Stimulated activated CD4-positive, alpha-beta T cell treated with anti-CD3 and anti-CD28 coated beads, Interleukin-15, amount 100 ng/mL, for 24 hours (primary cell): Measurements from ENCODE around the gene RANBP17.
"Not testable (repeated sequence)": the region's sequence is repeated elsewhere in the genome, so short reads cannot be mapped to it uniquely, and the experiment has no call there.

Experiments used
- DNase-seq: peaks from one replicate; pipeline ENCODE4 v3.0.0-alpha.2; 2020

Gene RANBP17

DNA sequence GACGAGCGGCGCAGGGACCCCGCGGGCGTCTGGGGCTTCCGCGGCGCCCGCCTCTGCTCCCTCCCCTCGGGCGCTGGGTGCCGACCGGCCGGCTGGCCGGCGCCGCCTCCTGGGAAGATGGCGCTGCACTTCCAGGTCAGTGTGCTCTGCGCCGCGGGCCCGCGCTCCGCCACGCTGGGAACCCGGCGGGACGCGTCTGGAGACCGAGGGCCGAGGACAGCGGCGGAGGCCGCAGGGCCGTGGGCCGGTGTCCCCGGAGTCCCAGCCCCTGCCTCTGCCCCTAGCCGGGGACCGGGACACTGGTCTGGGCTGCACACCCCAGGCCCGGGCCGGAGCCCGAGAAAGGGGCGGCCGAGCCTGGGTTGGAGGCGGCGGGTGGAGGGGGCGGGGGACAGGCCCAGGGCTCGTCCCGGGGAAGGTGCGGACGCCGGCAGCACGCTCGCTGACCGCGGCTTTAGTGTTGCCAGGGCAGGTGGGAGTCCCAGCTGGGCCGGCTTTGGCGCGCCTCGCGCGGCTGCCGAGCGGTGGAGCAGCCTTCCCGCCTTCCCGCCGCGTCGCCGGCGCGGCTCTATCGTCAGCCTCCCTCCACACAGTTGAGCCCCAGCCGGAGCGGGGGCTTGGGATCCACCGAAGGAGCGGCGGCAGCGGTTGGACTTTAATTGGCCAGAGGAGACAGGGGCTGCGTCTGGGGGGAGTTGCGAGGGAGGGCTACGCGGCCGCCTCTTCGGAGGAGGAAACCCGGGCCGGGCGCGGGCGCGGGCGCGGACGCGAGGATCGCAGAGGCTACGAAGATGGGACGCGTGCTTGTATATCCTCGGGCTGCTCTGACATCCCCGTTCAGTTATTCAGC lies at the start of gene RANBP17:
RANBP17 (plus strand) TSS at position 102 of the 850 bp plus-strand sequence.
- DNase-seq, result peak; percentile 8

- no peak for DNase-seq
These were observed 48.6 kb upstream of the RANBP17 start for GRCh38 chr5:170813231-170813630.

- DNase-seq, result no peak
These were observed 44.6 kb upstream of the RANBP17 start for GRCh38 chr5:170817195-170817594.

GRCh38 chr5:170818232-170818631 lies 43.6 kb upstream of the RANBP17 start:
- DNase-seq, result no peak

- no peak for DNase-seq
These were observed 42.0 kb upstream of the RANBP17 start for GRCh38 chr5:170819824-170820223.

GRCh38 chr5:170821257-170821800 lies 40.5 kb upstream of the RANBP17 start:
- no peak for DNase-seq

DNA sequence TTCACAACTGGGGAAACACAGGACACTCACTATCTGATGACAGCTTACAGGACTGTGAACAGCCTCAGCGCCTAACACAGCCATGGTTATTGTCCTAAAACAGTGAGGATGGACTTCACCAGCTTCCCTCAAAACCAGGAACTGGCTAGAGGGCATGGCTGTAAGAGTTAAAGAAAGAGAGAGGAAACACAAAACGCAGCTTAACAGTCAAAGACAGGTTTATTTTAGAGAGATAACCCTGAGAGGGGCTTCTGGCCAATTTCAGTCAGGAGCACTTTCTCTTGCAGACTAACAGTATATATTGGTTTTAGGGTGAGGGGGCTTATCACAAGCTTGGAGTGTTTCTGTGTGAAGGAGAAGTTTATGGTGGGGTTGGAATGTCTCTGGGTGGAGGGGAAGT lies 35.7 kb upstream of the RANBP17 start:
- DNase-seq, result no peak

DNA sequence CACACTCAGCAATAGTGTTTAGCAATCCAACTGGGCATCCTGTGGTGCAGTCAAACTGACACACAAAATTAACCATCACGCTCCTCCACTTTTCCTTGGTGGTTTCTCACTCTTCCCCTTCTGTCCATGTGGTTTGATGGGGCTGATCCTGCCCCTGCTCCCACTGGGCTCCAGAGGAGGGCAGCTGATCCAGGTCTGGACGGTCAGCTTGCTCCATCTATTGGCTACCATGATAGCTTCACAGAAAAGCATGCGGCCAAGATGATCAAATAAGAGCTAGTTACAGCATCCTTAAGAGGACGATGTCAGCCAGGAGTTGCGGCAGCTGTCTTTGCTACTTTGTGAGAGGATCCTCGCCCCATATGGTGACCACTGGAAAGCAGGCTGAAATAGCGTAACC lies 29.6 kb upstream of the RANBP17 start:
- DNase-seq, result no peak

DNA sequence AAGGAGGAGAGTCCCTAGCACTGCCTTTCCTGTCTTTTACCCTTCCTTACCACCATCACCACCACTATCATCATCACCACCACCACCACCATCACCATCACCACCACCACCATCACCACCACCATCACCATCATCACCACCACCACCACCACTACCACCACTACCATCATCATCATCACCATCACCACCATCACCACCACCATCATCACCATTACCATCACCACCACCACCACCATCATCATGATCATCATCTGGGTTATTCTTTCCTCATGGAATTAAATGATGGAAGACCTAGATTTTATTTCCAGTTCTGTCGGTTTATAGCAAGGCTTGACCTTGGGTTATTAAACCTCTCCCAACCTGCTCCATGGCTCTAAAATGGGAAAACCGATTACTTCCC lies 27.8 kb upstream of the RANBP17 start:
- not testable (repeated sequence) for DNase-seq

DNA sequence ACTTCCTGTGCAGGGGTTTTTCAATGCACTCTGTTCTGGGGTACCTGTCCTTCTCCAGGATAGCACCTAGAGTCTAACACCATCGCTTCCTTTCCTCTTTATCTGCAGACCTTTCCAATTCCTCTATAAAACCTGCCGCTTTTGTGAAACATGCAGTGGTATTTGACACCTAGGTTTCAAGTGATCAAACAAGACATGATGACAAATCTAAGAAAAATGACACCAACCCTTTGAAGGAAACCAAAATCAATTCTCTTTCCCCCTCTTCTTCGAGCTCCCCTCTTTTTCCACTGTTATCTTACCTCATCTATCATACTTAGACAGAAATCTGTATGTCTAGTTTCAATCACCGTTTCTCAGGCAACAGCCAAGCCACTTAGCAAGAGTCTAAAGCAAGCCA lies 25.6 kb upstream of the RANBP17 start:
- no peak for DNase-seq

DNA sequence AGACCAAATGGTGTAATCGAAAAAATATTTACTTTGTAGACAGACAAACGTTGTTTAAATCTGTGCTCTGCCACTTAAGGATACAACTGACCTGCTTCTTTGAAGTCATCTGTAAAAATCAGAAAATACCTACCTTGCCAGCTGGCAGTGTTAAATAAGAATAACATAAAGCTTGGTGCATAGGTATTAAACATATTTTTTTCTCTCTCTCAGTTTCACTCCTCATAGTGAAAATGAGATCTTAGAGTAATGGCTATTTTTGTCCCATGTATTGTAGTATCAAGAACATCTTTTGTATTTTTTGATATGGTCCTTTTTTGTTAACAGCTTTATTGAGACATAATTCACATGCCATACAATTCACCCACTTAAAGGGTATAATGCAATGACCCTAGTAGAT lies 17.9 kb upstream of the RANBP17 start:
- DNase-seq, result no peak

GRCh38 chr5:170844651-170845050 lies 17.2 kb upstream of the RANBP17 start:
- DNase-seq, result no peak

DNA sequence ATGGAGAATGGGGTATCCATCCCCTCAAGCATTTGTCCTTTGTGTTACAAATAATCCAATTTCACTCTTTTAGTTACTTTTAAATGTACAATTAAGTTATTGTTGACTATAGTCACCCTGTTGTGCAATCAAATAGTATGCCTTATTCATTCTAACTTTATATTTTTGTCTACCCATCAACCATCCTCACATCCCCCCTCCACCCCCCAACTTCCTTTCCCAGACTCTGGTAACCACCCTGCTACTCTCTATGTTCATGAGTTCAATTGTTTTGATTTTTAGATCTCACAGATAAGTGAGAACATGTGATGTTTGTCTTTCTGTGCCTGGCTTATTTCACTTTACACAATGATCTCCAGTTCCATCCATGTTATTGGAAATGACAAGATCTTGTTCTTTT lies 15.4 kb upstream of the RANBP17 start:
- DNase-seq, result no peak

GRCh38 chr5:170846846-170847245 lies 15.0 kb upstream of the RANBP17 start:
- no peak for DNase-seq

- no peak for DNase-seq
These were observed 13.8 kb upstream of the RANBP17 start for GRCh38 chr5:170848033-170848432.

GRCh38 chr5:170849374-170849773 lies 12.4 kb upstream of the RANBP17 start:
- DNase-seq, result no peak

DNA sequence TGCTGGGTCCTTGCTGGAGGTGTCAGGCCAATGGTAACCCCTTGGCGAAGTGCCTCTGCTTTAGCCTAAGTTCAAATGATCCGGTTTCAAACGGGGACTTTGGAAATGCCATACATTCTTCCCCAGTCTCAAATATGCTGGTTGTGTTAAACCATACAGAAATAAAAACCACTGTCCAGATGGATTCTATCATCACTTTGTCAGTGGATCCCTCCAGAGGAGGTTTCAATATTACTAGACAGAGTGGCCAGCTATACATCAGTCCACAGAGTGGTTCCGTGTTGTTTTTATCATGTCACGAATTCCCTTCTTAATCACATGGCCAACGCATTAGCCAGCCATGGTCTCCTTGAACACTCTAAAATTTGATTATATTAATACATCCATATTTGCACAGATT lies 7.3 kb upstream of the RANBP17 start:
- no peak for DNase-seq

DNA sequence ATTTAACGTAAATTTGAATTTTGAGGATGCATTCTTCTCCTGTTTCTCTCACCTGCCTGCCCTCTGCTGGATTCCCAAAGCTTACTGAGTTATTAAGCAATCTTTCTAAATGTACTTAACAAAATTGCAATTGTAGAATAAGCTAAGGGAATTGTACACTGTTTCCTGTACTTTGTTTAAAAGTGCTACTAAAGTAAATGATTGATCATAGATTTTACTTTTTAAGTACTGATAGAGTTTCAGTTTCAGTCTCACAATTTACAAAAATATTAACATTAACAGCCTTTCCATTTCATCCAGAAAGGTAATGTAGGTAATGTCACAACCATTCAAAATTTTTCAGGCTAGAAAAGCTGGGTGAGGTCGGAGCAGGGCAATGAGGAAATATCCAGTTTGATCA lies 4.8 kb upstream of the RANBP17 start:
- DNase-seq, result no peak

DNA sequence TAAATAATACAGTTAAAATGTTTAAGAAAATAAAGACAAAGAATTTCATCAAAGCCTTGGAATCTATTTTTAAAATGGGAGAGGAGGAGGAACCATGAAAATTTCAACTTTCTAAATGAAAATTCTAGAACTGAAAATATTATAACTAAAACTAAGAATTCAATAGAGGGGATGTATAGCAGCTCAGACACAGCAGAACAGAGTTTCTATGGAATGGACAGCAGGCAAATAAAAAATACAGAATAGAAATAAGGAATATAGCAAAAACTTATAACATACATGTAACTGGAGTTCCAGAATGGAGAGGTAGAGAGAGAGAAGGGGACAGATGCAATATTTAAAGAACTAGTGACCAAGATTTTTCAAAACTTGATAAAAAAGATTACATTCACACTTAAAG lies 1.4 kb upstream of the RANBP17 start:
- DNase-seq, result no peak

GRCh38 chr5:170860818-170861666 lies 776 bp upstream of the RANBP17 start:
- DNase-seq, result no peak

DNA sequence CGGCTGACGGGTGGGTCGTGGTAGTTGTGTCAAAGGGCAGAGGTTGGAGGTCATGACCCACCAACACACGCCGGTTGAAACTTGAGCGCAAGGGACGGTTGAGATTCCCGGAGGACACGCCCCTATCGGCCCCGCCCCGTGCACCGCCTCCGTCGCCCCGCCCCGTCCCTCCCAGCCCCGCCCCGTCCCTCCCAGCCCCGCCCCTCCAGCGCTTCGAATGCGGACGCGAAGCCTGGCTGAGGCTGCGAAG lies 226 bp upstream of the RANBP17 start:
- no peak for DNase-seq

- DNase-seq, result no peak
These were observed 1.8 kb downstream of the RANBP17 start for GRCh38 chr5:170863646-170864045.

DNA sequence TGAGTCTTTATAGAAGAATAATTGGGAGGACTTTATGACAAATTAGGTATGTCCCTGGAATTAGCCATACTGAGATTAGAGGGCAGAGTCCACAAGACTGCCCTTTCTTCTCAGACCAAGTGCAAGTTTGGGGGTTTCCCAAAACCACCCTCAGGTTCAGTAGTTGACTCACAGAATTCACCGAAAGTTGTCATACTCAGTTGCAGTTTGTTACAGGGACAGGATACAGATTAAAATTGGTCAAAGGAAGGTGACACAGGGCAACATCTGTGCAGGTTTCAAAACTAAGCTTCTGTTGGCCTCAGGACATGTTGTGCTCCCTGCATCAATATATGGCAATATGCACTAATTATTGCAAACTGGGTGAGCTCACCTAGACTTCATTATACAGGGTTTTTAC lies 3.8 kb downstream of the RANBP17 start:
- no peak for DNase-seq

DNA sequence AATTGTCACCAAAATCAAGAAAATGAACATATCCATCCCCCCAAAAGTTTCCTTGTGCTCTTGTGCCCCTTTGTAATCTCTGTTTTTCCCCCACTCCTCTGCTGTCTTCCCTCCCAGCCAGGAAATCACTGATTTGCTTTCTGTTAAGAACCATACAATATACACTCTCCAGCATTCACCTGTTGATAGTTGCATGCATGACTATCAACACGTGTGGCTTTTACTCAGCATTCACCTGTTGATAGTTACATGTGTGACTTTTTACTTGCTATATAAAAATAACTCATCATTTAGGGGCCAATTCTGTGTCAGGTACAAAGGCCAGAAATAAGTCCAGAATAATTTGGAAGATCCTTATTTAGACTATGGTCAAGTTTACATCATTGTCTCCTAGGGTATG lies 6.0 kb downstream of the RANBP17 start:
- DNase-seq, result no peak
